GM19240 (cell line): ENCODE measurements around the gene GJA1.
"Not testable (repeated sequence)": the region's sequence is repeated elsewhere in the genome, so short reads cannot be mapped to it uniquely, and the experiment has no call there.

ENCODE experiments used
- DNase-seq: peaks from one replicate; pipeline ENCODE4 v3.0.0; 2011; ENCODE audit warnings: low spot score; ENCODE audit not compliant: insufficient read length

GJA1 gene

GRCh38 chr6:121435444-121436069, at the start of gene GJA1:
TSS of gene GJA1 (plus strand) at chr6:121435646. CDS start at chr6:121446848, 11,202 bp downstream.
- no peak for DNase-seq

DNA sequence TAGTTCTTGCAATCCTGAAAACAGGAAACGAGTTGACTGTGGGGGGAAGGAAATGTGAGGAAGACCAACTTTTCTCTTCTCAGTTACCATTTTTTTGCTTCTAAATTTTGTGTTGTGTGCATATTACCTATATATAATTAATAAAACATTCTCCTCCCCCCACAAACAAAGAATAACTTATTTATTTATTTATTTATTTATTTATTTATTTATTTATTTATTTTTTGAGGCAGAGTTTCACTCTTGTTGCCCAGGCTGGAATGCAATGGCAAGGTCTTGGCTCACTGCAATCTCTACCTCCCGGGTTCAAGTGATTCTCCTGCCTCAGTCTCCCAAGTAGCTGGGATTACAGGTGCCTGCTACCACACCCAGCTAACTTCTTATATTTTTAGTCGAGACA, 48.9 kb upstream of the GJA1 start:
- not testable (repeated sequence) for DNase-seq

- no peak for DNase-seq
Measured at GRCh38 chr6:121389419-121389818, 46.0 kb upstream of the GJA1 start.

DNA sequence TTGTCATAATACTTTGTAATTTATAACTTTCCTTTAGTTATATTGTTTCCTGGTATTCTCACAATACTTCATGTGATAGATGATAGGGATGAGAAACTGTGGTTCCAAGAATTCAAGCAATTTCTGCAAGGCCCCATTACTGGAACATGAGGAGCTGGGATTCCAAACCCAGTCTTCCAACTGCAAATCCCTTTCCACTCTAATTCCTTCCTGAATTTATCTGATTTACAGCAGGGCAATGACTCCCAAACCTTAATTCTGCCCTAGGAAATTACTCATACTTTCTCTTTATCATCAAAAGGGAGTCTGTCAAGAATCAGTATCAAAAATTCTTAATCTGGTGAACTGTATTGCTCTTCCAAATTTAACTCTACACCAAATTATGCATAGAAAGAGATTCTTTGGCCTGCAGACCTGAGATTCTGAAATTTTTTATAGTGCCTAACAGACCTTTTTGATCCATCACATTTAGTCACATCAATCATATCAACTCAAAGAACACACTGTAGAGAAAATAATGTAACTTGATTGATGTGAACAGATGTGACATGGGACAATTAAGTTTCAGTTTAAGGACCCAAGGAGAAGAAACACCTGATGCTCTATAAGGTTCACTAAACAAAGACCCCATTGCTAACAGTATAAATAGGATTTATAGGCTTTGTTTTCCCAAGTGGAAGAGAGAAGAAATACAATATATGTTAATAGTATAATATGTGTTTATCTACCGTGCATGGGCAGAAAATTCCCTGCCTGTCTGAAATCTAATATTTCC, 41.5 kb upstream of the GJA1 start:
- DNase-seq: no peak

DNA sequence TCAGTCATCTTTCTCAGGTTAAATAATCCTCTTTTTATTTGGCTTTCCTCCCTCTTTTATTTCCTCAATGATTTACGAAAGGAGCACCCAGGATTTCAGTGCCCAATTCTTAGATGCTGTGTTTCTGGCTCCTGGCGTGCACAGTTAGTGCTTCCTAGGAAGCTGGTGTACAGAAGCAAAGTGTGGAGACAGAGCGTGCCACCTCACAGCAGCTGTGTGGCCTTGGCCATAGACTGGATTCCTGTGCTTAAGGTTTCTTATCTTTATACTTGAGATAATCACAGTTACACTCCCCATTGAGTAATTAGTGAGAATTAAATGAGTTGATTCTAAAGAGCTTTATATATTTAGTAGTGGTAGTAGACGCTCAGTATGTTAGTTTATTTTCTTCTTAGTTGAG, 39.7 kb upstream of the GJA1 start:
- DNase-seq: no peak

- not testable (repeated sequence) for DNase-seq
Measured at GRCh38 chr6:121397188-121397587, 38.3 kb upstream of the GJA1 start.

DNA sequence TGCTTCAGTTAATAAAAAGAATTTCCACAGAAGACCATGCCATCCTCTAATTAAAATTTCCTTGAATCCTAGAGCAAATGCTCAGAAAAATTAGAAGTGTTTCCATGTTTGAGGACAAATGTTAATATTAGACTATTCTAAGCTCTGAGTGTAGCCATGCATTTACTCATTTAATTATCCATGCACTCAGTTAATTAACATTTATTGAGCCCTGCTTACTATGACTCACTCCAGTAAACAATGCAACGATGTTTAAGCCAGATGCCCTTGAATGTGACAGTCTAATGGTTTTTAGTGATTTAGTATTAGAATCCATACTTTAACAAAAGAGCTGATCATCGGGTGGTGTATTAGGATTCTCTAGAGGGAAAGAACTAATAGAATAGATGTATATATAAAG, 37.3 kb upstream of the GJA1 start:
- no peak for DNase-seq

- DNase-seq: no peak
Measured at GRCh38 chr6:121399966-121400365, 35.5 kb upstream of the GJA1 start.

GRCh38 chr6:121403964-121404363, 31.5 kb upstream of the GJA1 start:
- no peak for DNase-seq

DNA sequence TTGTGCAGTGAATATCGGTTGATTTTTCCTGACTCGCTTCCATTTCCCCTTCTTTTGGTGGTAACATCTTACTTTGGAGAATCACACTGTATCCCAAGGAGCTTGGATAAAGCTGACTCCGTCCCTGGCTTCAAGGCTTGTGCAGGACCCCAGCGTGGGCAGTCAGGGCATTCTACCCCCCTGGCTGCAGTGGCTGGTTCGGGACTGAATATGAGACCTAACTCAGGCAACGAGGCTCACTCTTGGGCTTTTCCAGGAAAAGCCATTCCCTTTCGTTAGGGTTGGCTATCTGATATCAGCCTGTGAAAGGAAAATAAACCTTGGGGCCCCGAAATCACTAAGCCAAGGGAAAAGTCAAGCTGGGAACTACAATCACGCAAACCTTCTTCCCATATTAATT, 30.1 kb upstream of the GJA1 start:
- DNase-seq: no peak

GRCh38 chr6:121408321-121408720, 27.1 kb upstream of the GJA1 start:
- DNase-seq: no peak

DNA sequence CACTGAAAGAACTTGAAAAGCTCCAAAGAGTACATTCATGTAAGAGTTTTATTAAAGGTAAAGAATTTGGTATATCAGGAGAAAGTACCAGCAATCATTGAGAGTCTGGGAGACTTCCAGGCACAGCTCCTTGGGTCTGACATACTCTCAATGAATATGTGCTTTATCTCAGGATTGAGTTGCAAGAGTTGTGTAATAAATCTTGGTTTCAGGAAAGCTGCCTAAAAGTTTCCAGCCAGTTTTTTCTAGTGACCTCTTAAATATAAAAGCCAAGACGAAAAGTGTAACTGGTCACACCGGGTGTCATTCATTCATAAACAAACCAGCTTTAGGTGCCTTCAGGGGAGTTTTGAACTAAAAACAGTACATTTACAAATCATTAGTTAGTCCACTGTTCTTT, 21.6 kb upstream of the GJA1 start:
- no peak for DNase-seq

DNA sequence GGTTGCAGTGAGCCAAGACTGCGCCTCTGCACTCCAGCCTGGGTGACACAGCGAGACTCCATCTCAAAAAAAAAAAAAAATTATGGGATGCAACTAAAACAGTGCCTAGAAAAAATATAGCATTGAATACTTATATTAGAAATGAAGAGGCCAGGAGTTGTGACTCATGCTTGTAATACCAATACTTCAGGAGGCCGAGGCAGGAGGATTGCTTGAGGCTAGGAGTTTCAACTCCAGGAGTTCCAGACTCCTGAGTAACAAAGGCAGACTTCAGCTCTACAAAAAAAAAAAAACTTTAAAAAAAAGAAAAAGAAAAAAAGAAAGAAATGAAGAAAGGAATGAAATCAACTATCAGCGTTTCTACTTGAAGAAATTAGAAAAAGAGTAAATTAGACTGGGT, 17.1 kb upstream of the GJA1 start:
- DNase-seq: no peak

DNA sequence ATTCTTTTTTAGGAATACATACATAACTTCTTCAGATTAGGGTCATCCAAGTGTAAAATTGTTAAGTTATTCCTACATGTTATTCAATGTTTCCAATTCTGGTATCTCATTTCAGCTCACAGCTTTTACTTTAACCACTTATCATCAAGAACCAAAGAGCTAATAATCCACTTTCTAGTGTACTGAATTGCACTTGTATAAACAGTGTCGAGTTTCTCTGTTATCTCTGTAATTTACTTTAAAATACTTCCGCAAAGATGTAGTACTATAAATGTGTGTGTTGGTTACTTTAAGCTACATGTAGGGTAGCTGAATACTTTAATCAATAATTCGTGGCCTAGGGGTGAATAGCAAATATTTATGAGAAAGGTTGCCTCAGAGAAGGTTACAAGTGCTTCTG, 8.8 kb upstream of the GJA1 start:
- no peak for DNase-seq

DNA sequence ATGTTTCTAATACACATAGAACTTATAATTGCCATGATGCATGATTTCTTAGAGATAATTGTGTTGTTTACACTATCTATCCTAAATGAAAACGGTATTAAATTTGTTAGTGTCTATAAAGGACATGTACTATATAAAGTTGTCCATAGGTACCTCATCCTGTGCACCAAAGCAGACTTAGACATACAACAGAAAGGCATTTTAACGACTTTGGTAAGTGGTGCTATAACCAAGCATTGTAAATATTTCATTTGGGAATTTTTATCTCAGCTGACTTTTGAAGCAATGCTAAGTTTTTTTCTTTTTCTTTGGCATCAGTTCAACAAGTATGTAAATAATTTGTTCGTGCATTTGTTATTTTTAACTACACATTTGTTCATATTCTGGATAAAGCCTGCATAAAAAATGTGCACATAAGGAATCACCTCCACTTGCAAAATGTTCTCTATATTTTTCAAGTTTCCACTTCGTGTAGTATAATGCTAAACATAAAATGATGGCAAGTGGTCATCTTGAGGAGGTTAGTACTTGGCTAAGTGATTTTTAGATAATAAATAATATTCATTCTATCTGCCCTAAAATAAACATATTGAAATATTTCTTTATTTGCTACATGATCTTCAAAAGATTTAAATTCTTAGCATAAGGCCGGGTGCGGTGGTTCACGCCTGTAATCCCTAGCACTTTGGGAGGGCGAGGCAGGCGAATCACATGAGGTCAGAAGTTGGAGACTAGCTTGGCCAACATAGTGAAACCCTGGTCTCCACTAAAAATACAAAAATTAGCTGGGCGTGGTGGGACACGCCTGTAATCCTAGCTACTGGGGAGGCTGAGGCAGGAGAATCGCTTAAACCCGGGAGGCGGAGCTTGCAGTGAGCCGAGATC, 6.3 kb upstream of the GJA1 start:
- DNase-seq: no peak

- DNase-seq: no peak
Measured at GRCh38 chr6:121430514-121431460, 4.7 kb upstream of the GJA1 start.

- not testable (repeated sequence) for DNase-seq
Measured at GRCh38 chr6:121431776-121432175, 3.7 kb upstream of the GJA1 start.

- no peak for DNase-seq
Measured at GRCh38 chr6:121434037-121434770, 1.2 kb upstream of the GJA1 start.

DNA sequence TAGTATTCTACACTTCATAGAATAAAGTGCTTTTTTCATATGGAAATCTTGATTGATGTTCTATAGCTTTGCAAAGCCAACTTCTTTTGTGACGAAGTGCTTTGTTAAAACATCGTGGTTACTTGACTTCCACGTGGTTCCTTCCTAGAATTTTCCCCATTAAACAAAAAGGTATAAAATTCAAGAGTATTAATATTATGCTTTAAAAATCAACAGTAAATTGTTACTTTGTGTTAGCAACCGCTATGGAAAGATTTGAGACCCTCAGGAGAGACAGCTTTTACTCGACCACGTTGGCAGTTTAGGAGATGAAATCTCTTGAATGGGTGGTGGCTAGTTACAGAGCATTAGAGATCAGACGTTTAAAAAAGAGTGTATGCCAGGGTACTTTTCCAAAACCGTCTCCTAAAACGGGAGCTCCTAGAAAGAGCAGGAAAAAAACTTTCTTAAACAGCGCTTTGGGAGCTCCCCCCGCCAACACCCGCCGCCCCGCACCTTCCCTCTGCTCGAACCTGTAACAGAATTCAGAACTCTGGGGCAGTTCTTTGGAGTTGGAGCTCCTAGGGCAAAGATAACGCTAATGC, 920 bp downstream of the GJA1 start:
- no peak for DNase-seq
